DOHH2 (cell line): ENCODE data around the gene TFCP2L1.

Experiments used
- H3F3A ChIP-seq: fragments of 200-600 bp; sonication (generic), shearing (Covaris generic); 2 replicates; pipeline ENCODE4 v1.6.0; 2016; ENCODE audit warnings: antibody characterized with exemption, mild to moderate bottlenecking; ENCODE audit not compliant: control insufficient read depth, insufficient read depth
- H3K27ac ChIP-seq: fragments of 200-600 bp; sonication (generic); 2 replicates; pipeline ENCODE4 v1.5.1; 2014; ENCODE audit warnings: low read depth, mild to moderate bottlenecking, low read length, moderate library complexity
- H3K27me3 ChIP-seq: fragments of 200-600 bp; sonication (generic); 2 replicates; pipeline ENCODE4 v1.6.1; 2014; ENCODE audit warnings: mild to moderate bottlenecking, low read length, mixed read lengths; ENCODE audit not compliant: control insufficient read depth
- H3K36me3 ChIP-seq: fragments of 200-600 bp; sonication (generic); 2 replicates; pipeline ENCODE4 v1.6.1; 2014; ENCODE audit warnings: mild to moderate bottlenecking, low read length, moderate library complexity, mixed read lengths; ENCODE audit not compliant: control insufficient read depth
- H3K4me1 ChIP-seq: fragments of 200-600 bp; sonication (generic); 2 replicates; pipeline ENCODE4 v1.6.1; 2014; ENCODE audit warnings: mild to moderate bottlenecking, low read length, mixed read lengths; ENCODE audit not compliant: control insufficient read depth
- H3K4me2 ChIP-seq: fragments of 200-600 bp; sonication (generic); 2 replicates; pipeline ENCODE4 v1.6.0; 2014; ENCODE audit warnings: mild to moderate bottlenecking, low read length, moderate library complexity
- H3K4me3 ChIP-seq: fragments of 200-600 bp; sonication (generic); 2 replicates; pipeline ENCODE4 v1.5.1; 2014; ENCODE audit warnings: mild to moderate bottlenecking, low read length, mixed read lengths
- H3K79me2 ChIP-seq: fragments of 200-600 bp; sonication (generic); 2 replicates; pipeline ENCODE4 v1.6.1; 2014; ENCODE audit warnings: mild to moderate bottlenecking, low read length, mixed read lengths; ENCODE audit not compliant: control insufficient read depth
- H3K9me2 ChIP-seq: fragments of 200-600 bp; sonication (generic); replicated peaks from 2 replicates; pipeline ENCODE4 v1.6.1; 2014; ENCODE audit warnings: mild to moderate bottlenecking, low read length, mixed read lengths; ENCODE audit not compliant: control insufficient read depth
- H3K9me3 ChIP-seq: fragments of 200-600 bp; sonication (generic); 2 replicates; pipeline ENCODE4 v1.6.1; 2014; ENCODE audit warnings: antibody characterized with exemption, low read length, mixed read lengths; ENCODE audit not compliant: control insufficient read depth, insufficient read depth
- H4K20me1 ChIP-seq: fragments of 200-600 bp; sonication (generic); 2 replicates; pipeline ENCODE4 v1.6.0; 2014; ENCODE audit warnings: low read depth, mild to moderate bottlenecking, antibody characterized with exemption, low read length, moderate library complexity; ENCODE audit not compliant: control insufficient read depth, insufficient read depth
- CTCF ChIP-seq: fragments of 200-600 bp; sonication (generic); IDR thresholded peaks from one replicate; pipeline ENCODE4 v1.5.1; 2014; ENCODE audit warnings: antibody characterized with exemption, mild to moderate bottlenecking, low read depth, low read length; ENCODE audit not compliant: poor library complexity, severe bottlenecking
- EZH2phosphoT487 ChIP-seq: fragments of 200-600 bp; sonication (generic); IDR thresholded peaks from 2 replicates; pipeline ENCODE4 v1.6.1; 2017; ENCODE audit warnings: borderline replicate concordance, mild to moderate bottlenecking, antibody characterized with exemption, low read length, moderate library complexity, mixed read lengths

TFCP2L1 gene

GRCh38 chr2:121256720-121257479 is 28.1 kb downstream of the TFCP2L1 start:
- TF ChIP-seq CTCF, result no peak
- H3F3A ChIP-seq, result no peaks in the 10 kb centered on the region
- H3K4me3 ChIP-seq, result no peak overlapping the region
- H3K9me3 ChIP-seq, result no peaks in the 10 kb centered on the region
- no peaks in the 10 kb centered on the region for H3K79me2 ChIP-seq
- no peaks in the 10 kb centered on the region for H4K20me1 ChIP-seq
- H3K36me3 ChIP-seq, result no peaks in the 10 kb centered on the region
- no peak overlapping the region for H3K4me2 ChIP-seq
- H3K4me1 ChIP-seq, result no peaks in the 10 kb centered on the region
- H3K9me2 ChIP-seq, result no peaks in the 10 kb centered on the region
- H3K27me3 ChIP-seq, result no peaks in the 10 kb centered on the region
- no peak overlapping the region for H3K27ac ChIP-seq

GRCh38 chr2:121255358-121255757 is 29.6 kb downstream of the TFCP2L1 start:
- Histone ChIP-seq H3K9me3 (no peaks in the 10 kb centered on the region), H4K20me1 (no peaks in the 10 kb centered on the region), H3K27me3 (no peaks in the 10 kb centered on the region), H3K4me3 (no peak overlapping the region), H3K36me3 (no peaks in the 10 kb centered on the region), H3K4me2 (no peak overlapping the region), H3K9me2 (no peaks in the 10 kb centered on the region), H3K4me1 (no peaks in the 10 kb centered on the region), H3F3A (no peaks in the 10 kb centered on the region), H3K27ac (no peak overlapping the region), H3K79me2 (no peaks in the 10 kb centered on the region)
- TF ChIP-seq CTCF (no peak), EZH2phosphoT487 (no peak)

- H3K4me3 ChIP-seq, result no peak overlapping the region
- H3K4me1 ChIP-seq, result no peaks in the 10 kb centered on the region
- no peak overlapping the region for H3K27ac ChIP-seq
- H3F3A ChIP-seq, result no peaks in the 10 kb centered on the region
- H3K79me2 ChIP-seq, result no peaks in the 10 kb centered on the region
- H3K4me2 ChIP-seq, result no peak overlapping the region
- TF ChIP-seq EZH2phosphoT487, result no peak
- no peaks in the 10 kb centered on the region for H3K27me3 ChIP-seq
- no peaks in the 10 kb centered on the region for H3K9me2 ChIP-seq
- H3K9me3 ChIP-seq, result no peaks in the 10 kb centered on the region
- H3K36me3 ChIP-seq, result no peaks in the 10 kb centered on the region
- H4K20me1 ChIP-seq, result no peaks in the 10 kb centered on the region
Measured at GRCh38 chr2:121254748-121255147, 30.3 kb downstream of the TFCP2L1 start.

- no peaks in the 10 kb centered on the region for H3K9me2 ChIP-seq
- no peak overlapping the region for H3K27ac ChIP-seq
- no peaks in the 10 kb centered on the region for H3F3A ChIP-seq
- TF ChIP-seq EZH2phosphoT487 (no peak), CTCF (no peak)
- no peaks in the 10 kb centered on the region for H3K36me3 ChIP-seq
- no peaks in the 10 kb centered on the region for H3K4me1 ChIP-seq
- H3K79me2 ChIP-seq, result no peaks in the 10 kb centered on the region
- H3K27me3 ChIP-seq, result no peaks in the 10 kb centered on the region
- no peak overlapping the region for H3K4me3 ChIP-seq
- H4K20me1 ChIP-seq, result no peaks in the 10 kb centered on the region
- H3K9me3 ChIP-seq, result no peaks in the 10 kb centered on the region
- no peak overlapping the region for H3K4me2 ChIP-seq
Measured at GRCh38 chr2:121253674-121254240, 31.2 kb downstream of the TFCP2L1 start.
